Vagina (tissue), 2 donors: Measurements from ENCODE around the gene PACS2.

Experiments used
- POLR2A ChIP-seq, 2 donors: fragments of 450-650 bp; IDR thresholded peaks; one replicate each; pipeline ENCODE4 v1.6.1; 2017; ENCODE audit warnings: antibody characterized with exemption in 2 of 2, mild to moderate bottlenecking in 2 of 2, moderate library complexity in 2 of 2
- POLR2AphosphoS5 ChIP-seq, 2 donors: sonication (generic); formaldehyde crosslinking; IDR thresholded peaks; one replicate each; pipeline ENCODE4 v1.9.0; 2017; ENCODE audit warnings: antibody characterized with exemption in 2 of 2, mild to moderate bottlenecking in 2 of 2, low read depth in 1 of 2; ENCODE audit not compliant: insufficient read depth in 1 of 2

- TF ChIP-seq POLR2AphosphoS5 (IDR thresholded peaks at IDR 0.05; ENCODE audit: insufficient read depth in 1 of 2, low read depth in 1 of 2): no peak
- TF ChIP-seq POLR2A (IDR thresholded peaks at IDR 0.05): no peak
Measured at GRCh38 chr14:105269405-105269804, 45.1 kb upstream of the PACS2 start.
